ENCODE data around the gene ACP5.

DNA sequence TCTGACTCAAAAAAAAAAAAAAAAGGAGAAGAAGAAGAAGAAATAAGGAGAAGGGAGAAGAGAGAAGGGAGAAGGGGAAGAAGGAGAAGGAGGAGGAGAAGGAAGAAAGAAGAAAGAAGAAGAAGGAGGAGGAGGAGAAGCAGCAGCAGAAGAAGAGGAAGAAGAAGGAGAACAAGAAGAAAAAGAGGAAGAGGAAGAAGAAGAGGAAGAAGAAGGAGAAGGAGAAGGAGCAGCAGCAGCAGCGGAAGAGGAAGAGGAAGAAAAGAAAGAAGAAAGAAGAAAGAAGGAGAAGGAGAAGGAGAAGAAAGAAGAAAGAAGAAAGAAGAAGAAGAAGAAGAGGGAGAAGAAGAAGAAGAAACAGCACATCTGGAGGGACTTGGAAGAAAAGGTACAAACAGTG, 42.9 kb downstream of the ACP5 start:
- TF ChIP-seq, protein P1, sequence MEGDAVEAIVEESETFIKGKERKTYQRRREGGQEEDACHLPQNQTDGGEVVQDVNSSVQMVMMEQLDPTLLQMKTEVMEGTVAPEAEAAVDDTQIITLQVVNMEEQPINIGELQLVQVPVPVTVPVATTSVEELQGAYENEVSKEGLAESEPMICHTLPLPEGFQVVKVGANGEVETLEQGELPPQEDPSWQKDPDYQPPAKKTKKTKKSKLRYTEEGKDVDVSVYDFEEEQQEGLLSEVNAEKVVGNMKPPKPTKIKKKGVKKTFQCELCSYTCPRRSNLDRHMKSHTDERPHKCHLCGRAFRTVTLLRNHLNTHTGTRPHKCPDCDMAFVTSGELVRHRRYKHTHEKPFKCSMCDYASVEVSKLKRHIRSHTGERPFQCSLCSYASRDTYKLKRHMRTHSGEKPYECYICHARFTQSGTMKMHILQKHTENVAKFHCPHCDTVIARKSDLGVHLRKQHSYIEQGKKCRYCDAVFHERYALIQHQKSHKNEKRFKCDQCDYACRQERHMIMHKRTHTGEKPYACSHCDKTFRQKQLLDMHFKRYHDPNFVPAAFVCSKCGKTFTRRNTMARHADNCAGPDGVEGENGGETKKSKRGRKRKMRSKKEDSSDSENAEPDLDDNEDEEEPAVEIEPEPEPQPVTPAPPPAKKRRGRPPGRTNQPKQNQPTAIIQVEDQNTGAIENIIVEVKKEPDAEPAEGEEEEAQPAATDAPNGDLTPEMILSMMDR (conservative IDR thresholded peaks at IDR 0.05), result no peak
- TF ChIP-seq ZFX (IDR thresholded peaks at IDR 0.05), result no peak

Measured in C4-2B (cell line).